Limb (tissue), 2 donors: ENCODE measurements around the gene TBL2.
A peak's percentile ranks its signal among the peaks of the same experiment; 100 is the strongest.
"Not testable (repeated sequence)": the region's sequence is repeated elsewhere in the genome, so short reads cannot be mapped to it uniquely, and the experiment has no call there.

Source experiments
- DNase-seq, 2 donors: peaks; one replicate each; pipeline ENCODE4 v3.0.0-alpha.2; 2016; ENCODE audit errors: extremely low spot score in 2 of 2

The TBL2 gene, protein sequence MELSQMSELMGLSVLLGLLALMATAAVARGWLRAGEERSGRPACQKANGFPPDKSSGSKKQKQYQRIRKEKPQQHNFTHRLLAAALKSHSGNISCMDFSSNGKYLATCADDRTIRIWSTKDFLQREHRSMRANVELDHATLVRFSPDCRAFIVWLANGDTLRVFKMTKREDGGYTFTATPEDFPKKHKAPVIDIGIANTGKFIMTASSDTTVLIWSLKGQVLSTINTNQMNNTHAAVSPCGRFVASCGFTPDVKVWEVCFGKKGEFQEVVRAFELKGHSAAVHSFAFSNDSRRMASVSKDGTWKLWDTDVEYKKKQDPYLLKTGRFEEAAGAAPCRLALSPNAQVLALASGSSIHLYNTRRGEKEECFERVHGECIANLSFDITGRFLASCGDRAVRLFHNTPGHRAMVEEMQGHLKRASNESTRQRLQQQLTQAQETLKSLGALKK

DNA sequence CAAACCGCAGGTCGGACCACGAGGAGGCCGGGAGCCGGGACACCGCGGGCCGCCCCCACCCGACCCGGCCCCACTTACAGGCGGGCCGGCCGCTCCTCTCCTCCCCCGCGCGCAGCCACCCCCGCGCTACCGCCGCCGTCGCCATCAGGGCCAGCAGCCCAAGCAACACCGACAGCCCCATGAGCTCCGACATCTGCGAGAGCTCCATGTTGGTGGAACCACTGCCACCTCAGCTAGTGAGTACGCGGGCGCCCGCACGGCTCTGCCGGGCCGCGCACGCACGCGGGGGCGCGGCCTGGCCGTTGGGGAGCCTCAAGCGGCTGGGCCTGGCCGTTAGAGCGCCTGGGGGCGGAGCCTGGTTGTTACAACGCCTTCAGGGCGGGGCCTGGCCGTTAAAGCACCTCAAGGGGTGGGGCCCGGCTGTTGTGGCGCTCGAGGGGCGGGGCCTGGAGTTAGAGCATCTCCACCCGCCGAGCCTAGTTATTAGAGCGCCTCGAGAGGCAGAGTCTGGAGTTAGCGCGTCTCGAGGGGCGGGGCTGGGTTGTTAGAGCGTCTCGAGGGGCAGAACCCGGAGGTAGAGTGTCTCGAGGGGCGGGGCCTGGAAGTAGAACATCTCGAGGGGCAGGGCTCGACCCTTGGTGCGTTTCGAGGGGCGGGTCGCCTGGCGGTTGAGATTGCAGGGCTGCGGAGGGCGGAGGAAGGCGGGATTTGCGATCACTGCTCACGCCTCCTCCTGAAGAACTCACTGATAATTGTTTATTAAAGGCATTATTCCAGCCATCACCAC is at the start of gene TBL2:
Gene TBL2, minus strand, starts transcription at position 238 of the 787 bp plus-strand sequence. Its CDS starts 30 bp downstream, at position 208.
- DNase-seq: peak; percentile 99 to 100

DNA sequence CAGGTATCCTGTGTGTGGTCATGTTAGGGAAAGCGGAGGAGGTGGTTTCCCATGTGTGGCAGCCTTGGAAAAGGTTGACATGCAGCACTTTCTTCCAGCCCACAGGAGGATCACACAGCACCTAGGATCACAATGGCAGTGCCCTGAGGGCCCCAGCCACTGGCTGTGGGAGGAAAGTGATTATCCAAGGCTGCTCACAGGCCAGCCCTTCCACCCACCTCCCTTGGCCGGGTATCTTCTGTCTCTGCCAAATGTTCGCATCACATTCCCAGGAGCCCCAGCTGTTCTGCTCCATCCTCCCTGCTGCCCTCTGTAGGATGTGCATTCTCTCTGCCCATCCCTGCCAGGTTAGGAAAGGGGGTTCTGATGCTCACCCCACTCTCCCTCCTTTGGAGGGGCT is 48.4 kb upstream of the TBL2 start:
- DNase-seq: no peak

DNA sequence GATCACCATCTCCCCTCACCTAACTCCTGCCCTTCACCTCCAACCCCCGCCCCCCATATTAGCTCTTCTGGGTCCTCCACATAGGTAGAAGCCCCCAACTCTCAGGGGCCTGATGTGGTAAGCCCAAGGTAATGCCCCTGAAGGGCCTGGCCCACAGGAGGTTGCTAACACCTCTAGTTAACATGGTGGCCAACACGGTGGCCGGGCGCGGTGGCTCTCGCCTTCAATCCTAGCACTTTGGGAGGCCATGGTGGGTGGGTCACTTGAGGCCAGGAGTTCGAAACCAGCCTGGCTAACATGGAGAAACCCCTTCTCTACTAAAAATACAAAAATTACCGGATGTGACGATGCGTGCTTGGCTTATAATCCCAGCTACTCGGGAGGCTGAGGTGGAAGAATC is 46.9 kb upstream of the TBL2 start:
- no peak for DNase-seq

DNA sequence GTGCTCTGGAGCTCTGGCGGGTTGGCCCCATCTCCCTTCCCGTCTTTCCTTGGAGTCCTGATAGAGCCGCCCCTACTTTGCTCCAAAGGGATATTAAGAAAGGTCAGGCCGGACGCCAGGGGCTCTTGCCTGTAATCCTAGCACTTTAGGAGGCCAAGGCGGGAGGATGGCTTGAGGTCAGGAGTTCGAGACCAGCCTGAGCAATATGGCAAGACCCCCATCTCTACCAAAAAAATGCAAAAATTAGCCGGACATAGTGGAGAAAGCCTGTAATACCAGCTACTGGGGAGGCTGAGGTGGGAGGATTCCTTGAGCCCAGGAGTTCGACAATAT is 46.3 kb upstream of the TBL2 start:
- DNase-seq: no peak

DNA sequence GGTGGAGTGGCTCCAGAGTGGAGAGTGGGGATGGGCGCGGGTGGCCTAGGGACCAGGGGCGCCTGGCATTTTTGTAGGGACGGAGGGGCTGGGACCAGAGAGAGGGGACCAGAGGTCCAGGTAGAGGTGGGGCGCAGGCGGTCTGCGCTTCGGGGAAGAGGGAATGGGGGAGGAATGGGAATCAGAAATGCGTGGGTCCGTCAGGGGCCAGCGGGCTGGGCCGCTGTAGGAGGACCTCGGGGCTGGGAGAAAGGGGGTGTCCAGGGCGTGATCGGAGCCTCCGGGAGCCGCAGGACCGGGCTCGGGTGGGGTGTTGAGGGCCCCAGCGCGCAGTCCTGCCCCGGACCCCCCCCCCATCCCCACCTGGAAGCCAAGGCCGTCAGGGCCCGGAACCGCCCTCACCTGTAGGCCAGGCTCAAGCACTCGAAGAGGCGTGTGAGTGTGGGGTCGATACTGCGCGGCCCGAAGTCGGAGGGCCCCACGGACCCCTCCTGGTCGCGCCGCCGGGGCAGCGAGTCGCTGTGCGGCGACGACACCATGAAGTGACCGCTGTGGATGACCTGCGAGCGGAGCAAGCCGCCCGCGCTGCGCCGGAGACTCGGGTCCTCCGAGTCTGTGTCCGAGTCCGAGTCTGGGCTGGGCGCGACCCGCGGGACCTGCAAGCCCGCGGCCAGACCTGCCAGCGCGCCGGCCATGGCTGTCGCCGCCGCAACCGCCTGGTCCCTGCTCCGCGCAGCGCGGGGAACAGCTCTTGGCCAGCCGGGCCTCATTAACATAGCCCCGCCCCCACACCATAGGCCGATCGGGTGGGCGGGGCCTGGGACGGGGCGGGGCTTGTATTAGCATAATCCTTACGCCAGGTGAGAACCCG is 45.7 kb upstream of the TBL2 start, which contains the start of gene MLXIPL:
Gene MLXIPL, minus strand, starts transcription at position 725 of the 871 bp plus-strand sequence. Its CDS starts 30 bp downstream, at position 695.
- peak in 1 of 2 donors; percentile 76 for DNase-seq

DNA sequence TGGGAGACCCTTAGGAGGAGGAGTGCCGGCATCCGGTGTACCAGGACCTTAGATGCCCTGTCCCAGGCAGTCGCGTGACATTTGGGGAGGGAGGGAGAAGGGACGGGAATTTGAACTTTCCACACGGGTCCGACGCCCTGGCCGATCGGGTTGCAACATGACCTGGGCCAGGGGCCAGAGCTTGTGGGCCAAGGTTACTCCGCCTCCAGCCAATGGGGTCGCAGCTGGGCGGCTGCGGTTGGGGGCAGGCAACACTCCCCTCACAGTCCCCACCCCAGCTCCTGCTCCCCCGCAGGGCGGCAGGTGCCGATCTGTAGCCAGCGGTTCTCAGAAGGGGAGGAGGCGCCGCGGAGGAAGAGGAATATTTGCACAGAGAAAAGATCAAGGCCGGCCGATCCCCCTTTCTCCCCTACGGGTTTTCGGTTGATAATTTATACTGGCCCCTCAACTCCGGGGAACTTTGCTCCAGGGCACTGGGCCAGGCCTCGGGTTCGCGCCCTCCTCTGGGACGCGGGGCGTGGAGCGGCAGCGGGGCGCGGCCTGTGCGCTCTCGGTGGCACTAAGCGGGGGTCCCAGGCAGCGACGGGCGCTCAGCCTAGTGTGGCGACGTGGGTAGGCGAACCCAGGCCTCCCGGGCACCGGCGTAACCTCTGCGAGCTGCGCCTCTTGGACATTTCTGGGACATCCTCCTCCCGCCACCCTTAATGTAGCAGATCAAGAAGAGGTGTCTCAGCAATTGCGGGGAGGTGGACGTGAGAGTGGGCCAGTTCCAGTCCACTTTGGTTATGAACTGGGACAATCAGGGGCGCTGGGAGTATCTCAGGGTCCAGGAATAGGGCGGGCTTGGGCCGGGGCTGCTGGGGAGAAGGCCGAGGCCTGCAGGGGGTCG is 44.8 kb upstream of the TBL2 start:
- DNase-seq: no peak

DNA sequence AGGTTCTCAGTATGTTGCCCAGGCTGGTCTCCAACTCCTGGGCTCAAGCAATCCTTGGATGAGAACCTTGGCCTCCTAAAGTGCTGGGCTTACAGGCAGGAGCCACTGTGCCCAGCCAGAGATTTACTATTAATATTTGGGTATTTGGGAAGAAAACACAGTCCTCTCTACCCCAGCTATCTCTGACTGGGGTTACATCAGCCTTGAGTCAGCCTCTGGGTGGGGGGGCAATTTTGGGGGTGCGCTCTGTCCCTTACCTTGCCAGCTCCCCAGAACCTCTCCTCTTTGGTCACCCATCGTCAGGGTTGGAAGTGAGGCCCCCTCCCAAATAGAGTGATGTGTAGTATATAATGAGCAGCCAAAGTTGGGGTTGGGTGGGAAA is 44.1 kb upstream of the TBL2 start:
- DNase-seq: no peak

DNA sequence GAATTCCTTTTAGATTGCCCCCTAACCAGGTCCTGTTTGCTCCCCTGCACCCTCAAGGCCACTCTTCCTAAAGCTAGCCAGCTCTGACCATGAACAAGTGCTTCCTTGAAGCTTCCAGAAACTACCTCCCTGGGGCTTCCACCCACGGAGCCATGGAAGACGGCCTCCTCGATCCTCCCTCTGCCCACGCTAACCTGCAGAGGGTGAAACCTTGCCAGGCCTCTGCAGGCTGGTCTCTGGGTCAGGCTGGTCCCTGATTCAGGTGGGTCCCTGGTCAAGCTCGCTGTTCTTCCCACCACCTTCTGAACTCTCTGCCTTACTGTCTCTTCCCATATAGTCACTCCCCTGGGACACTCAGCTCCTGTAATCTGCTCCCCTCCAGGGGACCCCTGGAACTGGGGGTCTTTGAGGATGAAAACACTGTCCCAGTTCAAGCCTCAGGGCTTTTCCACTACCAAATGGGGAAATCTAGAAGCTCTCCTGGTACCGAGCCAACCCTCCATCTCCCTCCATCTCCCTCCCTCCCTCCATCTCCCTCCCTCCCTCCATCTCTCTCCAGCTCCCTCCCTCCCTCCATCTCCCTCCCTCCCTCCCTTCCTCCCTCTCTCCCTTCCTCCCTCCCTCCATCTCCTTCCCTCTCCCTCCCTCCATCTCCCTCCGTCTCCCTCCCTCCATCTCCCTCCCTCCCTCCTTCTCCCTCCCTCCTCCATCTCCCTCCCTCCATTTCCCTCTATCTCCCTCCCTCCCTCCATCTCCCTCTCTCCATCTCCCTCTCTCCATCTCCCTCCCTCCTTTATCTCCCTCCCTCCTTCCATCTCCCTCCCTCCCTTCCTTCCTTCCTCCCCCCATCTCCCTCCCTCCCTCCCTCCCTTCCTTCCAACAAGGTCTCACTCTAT is 43.0 kb upstream of the TBL2 start:
- DNase-seq: no peak

DNA sequence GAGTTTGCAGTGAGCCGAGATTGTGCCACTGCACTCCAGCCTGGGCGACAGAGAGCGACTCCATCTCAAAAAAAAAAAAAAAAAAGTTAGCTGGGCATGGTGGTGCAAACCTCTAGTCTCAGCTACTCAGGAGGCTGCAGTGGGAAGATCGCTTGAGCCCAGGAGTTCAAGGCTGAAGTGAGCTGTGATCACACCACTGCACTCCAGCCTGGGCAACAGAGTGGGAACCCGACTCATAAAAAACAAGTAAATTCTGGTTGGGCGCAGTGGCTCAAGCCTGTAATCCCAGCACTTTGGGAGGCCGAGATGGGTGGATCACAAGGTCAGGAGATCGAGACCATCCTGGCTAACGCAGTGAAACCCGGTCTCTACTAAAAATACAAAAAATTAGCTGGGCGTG is 41.0 kb upstream of the TBL2 start:
- not testable (repeated sequence) for DNase-seq

DNA sequence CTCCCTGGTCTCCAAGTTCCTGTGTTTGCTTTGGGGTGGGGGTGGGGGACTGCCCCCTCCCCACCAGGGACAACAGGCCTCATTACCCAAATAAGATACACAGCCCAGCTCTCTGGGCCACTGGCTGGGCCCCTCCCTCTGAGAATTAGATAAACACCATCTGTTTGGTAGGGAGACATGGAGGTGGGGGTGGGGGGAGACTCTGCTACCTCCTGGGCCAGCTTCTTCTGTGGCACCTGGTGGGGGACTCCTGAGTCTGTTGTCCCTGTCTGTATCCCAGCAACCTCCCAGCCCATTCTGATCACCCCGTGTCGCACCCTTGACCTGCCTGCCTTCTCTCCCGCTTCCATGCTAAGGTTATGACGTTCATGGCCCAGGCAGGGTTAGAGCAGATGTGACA is 40.2 kb upstream of the TBL2 start:
- no peak for DNase-seq

DNA sequence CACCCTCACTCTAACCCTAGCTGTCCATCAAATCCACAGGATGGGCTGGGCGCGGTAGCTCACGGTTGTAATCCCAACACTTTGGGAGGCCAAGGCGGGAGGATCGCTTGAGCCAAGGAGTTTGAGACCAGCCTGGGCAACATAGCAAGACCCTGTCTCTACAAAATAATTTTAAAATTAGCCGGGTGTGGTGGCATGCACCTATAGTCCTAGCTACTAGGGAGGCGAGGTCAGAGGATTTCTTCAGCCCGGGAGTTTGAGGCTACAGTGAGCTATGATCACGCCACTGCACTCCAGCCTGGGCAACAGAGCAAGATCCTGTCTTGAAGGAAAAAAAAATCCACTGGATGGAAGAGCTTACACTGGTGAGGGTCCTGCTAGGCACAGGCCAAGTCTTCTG is 39.1 kb upstream of the TBL2 start:
- not testable (repeated sequence) for DNase-seq

DNA sequence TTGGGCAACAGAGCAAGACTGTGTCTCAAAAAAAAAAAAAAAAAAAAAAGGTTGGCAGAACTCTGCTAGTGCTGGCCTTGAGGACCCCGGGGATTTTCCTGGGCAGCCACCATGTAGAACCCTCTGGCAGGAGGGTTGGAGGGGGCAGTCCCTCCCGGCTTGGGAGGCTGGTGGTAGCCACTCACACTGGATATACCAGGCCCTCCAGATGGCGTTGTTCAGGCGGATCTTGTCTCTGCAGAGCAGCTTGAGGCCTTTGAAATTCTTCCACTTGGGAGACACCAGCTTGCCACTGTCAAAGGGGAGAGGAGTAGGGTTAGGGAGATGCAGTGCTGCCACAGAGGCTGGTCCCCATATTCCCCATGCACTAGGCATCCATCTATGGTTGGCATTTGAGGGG is 37.5 kb upstream of the TBL2 start:
- DNase-seq: no peak

DNA sequence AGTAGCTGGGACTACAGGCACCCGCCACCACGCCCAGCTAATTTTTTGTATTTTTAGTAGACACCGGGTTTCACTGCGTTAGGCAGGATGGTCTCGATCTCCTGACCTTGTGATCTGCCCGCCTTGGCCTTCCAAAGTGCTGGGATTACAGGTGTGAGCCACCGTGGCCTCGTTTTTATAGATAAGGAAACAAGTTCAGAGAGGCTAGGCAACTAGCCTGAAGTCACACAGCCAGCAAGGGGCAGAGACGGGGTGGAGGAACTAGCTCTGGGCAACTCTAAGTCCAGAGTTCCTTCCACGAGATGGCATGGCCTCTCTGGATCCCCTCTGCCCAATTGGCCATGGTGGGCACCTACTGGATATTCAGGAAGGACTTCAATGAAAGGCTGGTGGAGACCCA is 36.6 kb upstream of the TBL2 start:
- not testable (repeated sequence) for DNase-seq

DNA sequence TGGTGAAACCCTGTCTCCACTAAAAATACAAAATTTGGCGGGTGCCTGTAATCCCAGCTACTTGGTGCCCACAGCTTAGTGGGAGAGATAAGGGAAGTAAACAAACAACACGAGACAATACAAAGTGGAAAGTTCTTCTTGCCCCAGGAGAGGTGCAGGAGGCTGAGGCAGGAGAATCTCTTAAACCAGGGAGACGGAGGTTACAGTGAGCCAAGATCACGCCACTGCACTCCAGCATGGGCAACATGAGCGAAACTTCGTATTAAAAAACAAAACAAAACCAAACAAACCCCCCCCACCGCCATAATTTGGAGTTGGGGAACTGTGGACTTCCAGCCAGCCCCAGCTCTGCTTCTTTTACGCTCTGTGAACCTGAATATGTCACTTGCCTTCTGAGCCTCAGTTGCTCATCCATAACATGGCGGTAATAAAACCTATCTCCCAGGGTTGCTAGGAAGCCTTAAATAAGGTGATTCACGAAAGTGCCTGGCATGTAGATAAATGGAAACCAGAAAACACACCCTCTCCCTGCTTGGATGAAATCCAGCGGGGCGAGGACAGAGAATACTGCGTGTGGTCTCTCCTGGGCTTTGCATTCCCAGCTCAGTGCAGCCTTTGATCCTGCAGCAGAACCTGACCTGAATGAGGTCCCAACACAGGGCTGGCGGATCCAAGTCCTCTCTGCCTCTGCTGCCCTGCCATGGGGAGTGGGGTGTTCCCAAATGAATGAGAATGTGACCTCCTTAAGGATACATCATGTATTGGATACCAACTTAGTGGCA is 35.8 kb upstream of the TBL2 start:
- DNase-seq: no peak

DNA sequence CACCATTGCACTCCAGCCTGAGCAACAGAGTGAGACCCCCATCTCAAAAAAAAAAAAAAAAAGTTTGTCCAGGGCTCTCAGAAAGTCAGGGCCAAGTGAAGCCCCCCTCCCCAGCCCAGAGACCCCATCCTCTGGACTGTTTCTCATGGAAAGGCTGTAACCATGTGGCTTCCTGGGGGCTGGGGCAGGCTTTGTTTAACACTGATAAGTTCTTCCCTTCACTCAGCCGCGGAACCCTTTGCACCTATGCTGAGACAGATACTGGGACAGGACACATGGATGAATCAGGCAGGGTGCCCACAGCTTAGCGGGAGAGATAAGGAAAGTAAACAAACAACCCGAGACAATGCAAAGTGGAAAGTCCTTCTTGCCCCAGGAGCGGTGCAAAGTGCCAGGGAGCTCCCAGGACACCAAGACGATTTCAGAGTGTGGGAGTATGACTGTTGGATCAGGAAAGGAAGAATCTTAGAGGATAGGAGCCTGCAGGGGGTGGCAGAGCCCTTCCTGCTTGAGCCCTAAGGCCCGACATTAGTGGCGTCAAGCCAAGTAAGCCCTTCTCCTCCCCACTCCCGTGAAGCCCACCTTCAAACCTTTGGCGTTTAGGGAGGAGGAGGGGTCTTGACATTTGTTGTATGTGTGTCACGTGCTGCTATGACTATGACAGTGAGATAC is 34.4 kb upstream of the TBL2 start:
- DNase-seq: no peak

DNA sequence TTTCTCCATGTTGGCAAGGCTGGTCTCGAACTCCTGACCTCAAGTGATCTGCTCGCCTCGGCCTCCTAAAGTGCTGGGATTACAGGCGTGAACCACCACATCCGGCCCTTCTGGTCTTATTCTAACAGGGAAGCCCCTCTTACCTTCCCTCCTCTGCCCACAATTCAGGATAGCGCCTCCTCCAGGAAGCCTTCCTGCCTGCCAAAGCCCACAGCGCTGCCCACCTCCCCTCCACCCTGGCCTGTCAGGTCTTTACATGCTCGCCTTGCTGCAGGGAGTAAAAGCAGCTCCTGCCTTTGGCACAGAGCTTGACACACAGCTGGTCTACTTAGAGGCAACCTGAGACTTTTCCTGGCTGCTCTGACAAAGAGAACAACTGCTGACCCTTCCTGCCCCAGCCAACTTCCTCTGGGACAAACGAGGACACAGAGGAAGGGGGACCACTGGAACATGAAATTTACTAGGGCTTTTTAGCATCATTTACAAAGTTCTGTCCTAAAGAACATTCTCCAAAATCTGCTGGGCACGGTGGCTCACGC is 32.7 kb upstream of the TBL2 start:
- no peak for DNase-seq

DNA sequence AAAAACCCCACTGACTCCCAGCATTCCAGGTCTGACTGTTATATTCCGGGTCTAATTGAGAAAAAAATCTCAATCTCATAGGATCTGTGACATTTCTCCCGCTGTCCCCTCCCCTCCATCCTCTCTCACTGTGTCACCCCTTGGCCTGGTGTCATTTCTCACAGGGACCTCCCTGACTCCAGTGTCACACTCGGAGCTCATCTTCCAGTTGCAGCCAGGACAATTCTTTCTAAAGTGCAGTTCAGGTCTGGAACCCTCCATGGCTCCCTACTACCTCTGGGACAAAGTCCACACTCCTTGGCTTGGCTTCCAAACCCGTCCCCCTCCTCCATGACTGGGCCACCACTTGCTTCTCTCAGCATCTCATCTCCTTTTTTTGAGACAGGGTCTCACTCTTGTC is 31.7 kb upstream of the TBL2 start:
- DNase-seq: no peak

DNA sequence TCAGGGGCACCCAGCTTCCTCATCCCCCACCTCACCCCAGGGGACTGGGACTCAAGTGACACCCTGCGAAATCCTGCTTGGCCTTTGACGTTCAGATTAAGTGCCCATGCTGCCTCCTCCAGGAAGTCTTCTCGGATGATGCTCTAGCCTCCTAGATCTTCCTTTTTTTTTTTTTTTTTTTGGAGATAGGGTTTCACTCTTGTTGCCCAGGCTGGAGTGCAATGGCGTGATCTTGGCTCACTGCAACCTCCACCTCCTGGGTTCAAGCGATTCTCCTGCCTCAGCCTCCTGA is 29.3 kb upstream of the TBL2 start:
- DNase-seq: not testable (repeated sequence)
